GM19043 (cell line): ENCODE data around the gene NARS2.
"Not testable (repeated sequence)": the region's sequence is repeated elsewhere in the genome, so short reads cannot be mapped to it uniquely, and the experiment has no call there.

Experiments used
- ATAC-seq: cut with Tn5 transposase; IDR thresholded peaks from one replicate; pipeline ENCODE4 v1.9.1; 2021; ENCODE audit warnings: low read depth; ENCODE audit not compliant: unreplicated experiment

Gene NARS2

GRCh38 chr11:78574386-78575381, at the start of gene NARS2:
TSS of gene NARS2 (minus strand) at chr11:78574864. CDS start at chr11:78574488, 376 bp downstream.
- peak; percentile 92 for ATAC-seq

- ATAC-seq: no peak
Measured at GRCh38 chr11:78622666-78623065, 48.0 kb upstream of the NARS2 start.

- no peak for ATAC-seq
Measured at GRCh38 chr11:78620159-78620558, 45.5 kb upstream of the NARS2 start.

GRCh38 chr11:78615724-78616123, 41.1 kb upstream of the NARS2 start:
- no peak for ATAC-seq

- no peak for ATAC-seq
Measured at GRCh38 chr11:78613378-78613813, 38.7 kb upstream of the NARS2 start.

- ATAC-seq: no peak
Measured at GRCh38 chr11:78612721-78613377, 38.2 kb upstream of the NARS2 start.

- ATAC-seq: not testable (repeated sequence)
Measured at GRCh38 chr11:78609321-78609720, 34.7 kb upstream of the NARS2 start.

- no peak for ATAC-seq
Measured at GRCh38 chr11:78607696-78608095, 33.0 kb upstream of the NARS2 start.

- no peak for ATAC-seq
Measured at GRCh38 chr11:78606667-78607066, 32.0 kb upstream of the NARS2 start.

- ATAC-seq: no peak
Measured at GRCh38 chr11:78605296-78605695, 30.6 kb upstream of the NARS2 start.

- no peak for ATAC-seq
Measured at GRCh38 chr11:78603792-78604191, 29.1 kb upstream of the NARS2 start.

- ATAC-seq: not testable (repeated sequence)
Measured at GRCh38 chr11:78602771-78603170, 28.1 kb upstream of the NARS2 start.

- not testable (repeated sequence) for ATAC-seq
Measured at GRCh38 chr11:78601066-78601465, 26.4 kb upstream of the NARS2 start.

GRCh38 chr11:78597579-78597978, 22.9 kb upstream of the NARS2 start:
- ATAC-seq: not testable (repeated sequence)

GRCh38 chr11:78595436-78596130, 20.9 kb upstream of the NARS2 start:
- no peak for ATAC-seq

GRCh38 chr11:78594814-78595213, 20.1 kb upstream of the NARS2 start:
- ATAC-seq: no peak

GRCh38 chr11:78588517-78588916, 13.9 kb upstream of the NARS2 start:
- ATAC-seq: no peak

- ATAC-seq: no peak
Measured at GRCh38 chr11:78587446-78587845, 12.8 kb upstream of the NARS2 start.

GRCh38 chr11:78586452-78587046, 11.9 kb upstream of the NARS2 start:
- no peak for ATAC-seq

- ATAC-seq: no peak
Measured at GRCh38 chr11:78583889-78584288, 9.2 kb upstream of the NARS2 start.

GRCh38 chr11:78577495-78577894, 2.8 kb upstream of the NARS2 start:
- no peak for ATAC-seq
